Right lobe of liver (tissue), 4 donors: ENCODE results near the gene TMEM222.

Experiments
- CTCF ChIP-seq, 4 donors: fragments of 200-600 bp in 3 of 4; fragments of 450-650 bp in 1 of 4; IDR thresholded peaks; one replicate each; pipeline versions ENCODE4 v1.5.1 to v1.8.0; 2016 to 2022; ENCODE audit warnings: antibody characterized with exemption in 4 of 4, mild to moderate bottlenecking in 2 of 4
- POLR2A ChIP-seq: fragments of 450-650 bp; IDR thresholded peaks from one replicate; pipeline ENCODE4 v1.6.1; 2017; ENCODE audit warnings: antibody characterized with exemption, mild to moderate bottlenecking
- donor health status: DM: no; HTN: no; CAD: no.
- donor health status: DM: no; HTN: no; CAD: no.
- donor health status: DM: no; HTN: yes; CAD: no.

- TF ChIP-seq CTCF (IDR thresholded peaks at IDR 0.05) (no peak), POLR2A (no peak)
Measured at GRCh38 chr1:27379564-27380122, 57.7 kb downstream of the TMEM222 start.
